ENCODE measurements around the gene ANG.
A peak's percentile ranks its signal among the peaks of the same experiment; 100 is the strongest.

The ANG gene

DNA sequence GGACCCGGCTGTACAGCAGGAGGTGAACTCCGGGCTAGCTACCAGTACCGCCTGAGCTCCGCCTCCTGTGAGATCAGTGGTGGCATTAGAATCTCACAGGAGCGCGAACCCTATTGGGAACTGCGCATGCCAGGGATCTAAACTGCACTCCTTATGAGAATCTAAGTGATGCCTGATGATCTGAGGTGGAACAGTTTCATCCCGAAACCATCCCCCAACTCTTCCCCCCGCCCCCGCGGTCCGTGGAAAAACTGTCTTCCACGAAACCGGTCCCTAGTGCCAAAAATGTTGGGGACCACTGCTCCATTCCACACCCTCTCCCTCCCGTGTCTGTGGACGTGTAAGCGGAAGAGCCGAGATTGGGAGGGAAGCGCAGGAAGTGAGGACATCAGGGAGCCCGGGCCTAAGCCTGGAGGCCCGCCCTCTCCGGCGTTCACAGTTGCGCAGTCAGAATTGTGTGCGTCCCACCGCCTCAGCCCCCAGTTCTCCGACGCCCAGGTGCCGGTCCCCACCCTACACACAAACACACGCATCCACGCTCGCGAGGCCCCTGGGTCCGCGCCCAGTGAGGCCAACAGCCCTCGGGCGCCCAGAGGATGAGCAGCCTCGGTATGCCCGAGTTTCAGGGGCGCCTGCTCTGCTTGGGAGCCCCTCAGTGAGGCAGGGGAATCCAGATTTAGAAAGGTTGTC is 6.0 kb upstream of the ANG start:
- H3K9me3 Mint-ChIP-seq = no peaks in the 10 kb centered on the region
- H3K36me3 Mint-ChIP-seq = no peaks in the 10 kb centered on the region
- ATAC-seq (ENCODE audit: low read depth) (peak; percentile 31), DNase-seq (ENCODE audit: low spot score in 2 of 2) (peak; percentile 43 to 56)
- H3K27ac Mint-ChIP-seq = no peak overlapping the region
- peaks cover 26% of the 10 kb centered on the region for H3K4me1 Mint-ChIP-seq
- H3K27me3 Mint-ChIP-seq = no peaks in the 10 kb centered on the region
- no peak overlapping the region for H3K4me3 Mint-ChIP-seq

DNA sequence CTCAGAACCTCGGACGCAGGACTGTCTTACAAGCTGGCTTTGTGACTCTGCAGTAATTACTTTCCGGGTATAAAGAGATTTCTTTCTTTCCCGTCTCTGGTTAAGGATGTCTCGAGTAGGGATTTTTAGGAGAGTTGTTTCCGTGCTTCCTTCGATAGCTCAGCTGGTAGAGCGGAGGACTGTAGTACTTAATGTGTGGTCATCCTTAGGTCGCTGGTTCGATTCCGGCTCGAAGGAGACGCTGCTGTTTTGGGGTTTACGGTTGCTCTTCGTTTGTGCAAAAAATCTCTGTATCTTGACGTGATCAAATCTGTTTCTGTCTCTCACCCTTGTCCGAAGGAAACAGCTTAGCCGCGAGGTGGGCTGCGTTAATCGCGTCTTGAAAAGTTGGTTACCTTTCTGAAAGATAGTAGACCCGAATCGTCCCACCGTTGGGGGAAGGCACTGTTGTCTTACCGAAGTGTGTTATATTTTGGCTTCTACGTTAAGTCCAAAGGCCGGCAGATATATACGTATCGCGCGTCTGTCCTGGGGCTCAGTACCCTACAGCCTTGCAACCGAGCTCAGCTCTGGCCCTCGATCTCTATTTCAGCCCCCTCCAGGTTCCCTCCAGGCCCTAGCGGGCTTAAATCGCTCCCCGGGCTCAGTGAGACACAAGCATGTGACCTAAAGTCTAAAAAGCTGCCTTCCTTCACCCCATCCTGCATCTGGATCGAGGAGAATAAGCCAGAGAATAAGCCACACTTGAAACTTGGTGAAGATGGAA is 5.3 kb upstream of the ANG start:
- Mint-ChIP-seq H3K27me3 (no peaks in the 10 kb centered on the region), H3K4me3 (no peak overlapping the region), H3K9me3 (no peaks in the 10 kb centered on the region), H3K27ac (no peak overlapping the region), H3K4me1 (peaks cover 26% of the 10 kb centered on the region), H3K36me3 (no peaks in the 10 kb centered on the region)
- DNase-seq (ENCODE audit: low spot score in 2 of 2) (peak; percentile 63 to 68), ATAC-seq (ENCODE audit: low read depth) (peak; percentile 37)

DNA sequence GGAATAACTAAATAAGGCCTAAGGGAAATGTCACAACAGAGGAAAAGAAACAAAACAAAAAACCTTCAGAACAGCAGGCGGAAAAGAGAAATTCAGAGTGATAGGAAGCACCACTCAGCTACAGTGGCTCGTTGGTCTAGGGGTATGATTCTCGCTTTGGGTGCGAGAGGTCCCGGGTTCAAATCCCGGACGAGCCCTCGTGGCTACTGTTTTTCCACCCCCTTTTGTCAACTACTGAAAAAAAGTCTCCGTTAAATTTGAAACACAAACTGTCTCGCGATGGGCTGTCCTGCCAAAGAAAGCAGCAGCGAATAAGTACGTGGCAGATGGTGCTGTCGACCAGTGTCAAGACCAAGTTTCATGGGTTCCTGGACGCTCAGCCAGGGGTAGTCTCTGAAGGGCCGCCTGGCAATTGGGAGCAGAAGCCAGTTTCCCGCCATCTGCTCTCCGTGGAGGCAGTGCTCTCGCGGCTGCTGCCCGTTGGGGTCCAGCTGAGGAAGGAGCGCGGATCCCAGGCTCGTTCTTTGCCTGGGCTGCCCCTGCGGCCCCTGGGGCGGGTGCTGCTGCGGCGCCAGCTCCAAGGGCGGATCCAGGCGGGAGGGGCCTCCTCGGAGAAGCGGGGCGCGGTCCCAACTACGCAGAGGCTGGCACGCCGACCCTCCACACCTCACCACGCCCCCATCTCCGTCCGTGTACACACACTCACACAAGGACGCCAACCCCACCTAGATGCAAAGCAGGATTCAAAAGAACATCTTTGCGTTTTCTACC is 4.5 kb upstream of the ANG start, which contains the start of gene RNASE4:
Gene RNASE4, plus strand, starts transcription at position 670 of the 771 bp plus-strand sequence. CDS start 14,812 bp downstream, outside the sequence.
- no peaks in the 10 kb centered on the region for H3K9me3 Mint-ChIP-seq
- peak; percentile 80 to 82 for DNase-seq (ENCODE audit: low spot score in 2 of 2)
- no peaks in the 10 kb centered on the region for H3K27me3 Mint-ChIP-seq
- H3K27ac Mint-ChIP-seq = no peak within 1 kb of the TSS
- H3K36me3 Mint-ChIP-seq = no peaks in the 10 kb centered on the region
- H3K4me1 Mint-ChIP-seq = peaks cover 26% of the 10 kb centered on the region
- no peak within 1 kb of the TSS for H3K4me3 Mint-ChIP-seq
- peak; percentile 34 for ATAC-seq (ENCODE audit: low read depth)

DNA sequence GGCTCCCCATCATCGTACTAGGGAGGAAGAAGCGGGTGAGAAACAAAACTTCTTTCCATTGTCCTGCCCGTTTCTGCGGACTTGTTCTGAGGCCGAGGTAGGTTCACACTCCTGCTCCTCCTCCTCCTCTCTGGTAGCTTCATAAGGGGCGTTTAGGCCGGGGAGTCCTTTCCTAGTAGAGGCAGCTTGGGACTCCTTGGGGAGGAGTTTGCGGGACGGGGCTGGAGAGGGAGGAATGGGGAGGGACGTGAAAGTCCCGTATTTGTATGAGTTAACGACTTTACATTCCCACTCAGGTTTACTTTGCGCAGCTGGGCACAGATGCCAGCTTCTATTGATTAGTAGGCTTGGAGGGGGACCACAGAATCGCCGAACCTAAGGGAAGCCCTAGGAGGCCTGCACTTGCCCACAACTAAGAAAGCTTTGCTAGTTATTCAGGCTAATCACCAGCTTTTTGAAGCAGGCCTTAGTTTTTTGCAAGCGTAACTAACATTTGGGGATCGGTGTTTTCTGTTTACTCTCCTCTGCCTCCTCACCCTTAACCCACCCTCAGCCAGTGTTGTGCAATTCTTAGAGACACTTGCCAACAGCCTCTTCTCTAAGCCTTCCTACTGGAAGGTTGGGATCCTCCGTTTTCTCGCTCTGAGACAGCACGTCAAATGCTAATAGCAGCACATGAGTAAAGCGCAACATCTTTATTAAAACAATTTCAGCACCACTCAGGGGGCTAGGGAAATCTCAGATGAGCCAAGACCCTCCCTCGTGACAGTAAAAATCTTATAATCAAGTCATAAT is 3.7 kb upstream of the ANG start:
- no peaks in the 10 kb centered on the region for H3K9me3 Mint-ChIP-seq
- no peak for ATAC-seq (ENCODE audit: low read depth)
- H3K27ac Mint-ChIP-seq = no peak overlapping the region
- no peak overlapping the region for H3K4me3 Mint-ChIP-seq
- no peaks in the 10 kb centered on the region for H3K36me3 Mint-ChIP-seq
- no peaks in the 10 kb centered on the region for H3K27me3 Mint-ChIP-seq
- H3K4me1 Mint-ChIP-seq = peaks cover 26% of the 10 kb centered on the region
- DNase-seq (ENCODE audit: low spot score in 2 of 2) = no peak

DNA sequence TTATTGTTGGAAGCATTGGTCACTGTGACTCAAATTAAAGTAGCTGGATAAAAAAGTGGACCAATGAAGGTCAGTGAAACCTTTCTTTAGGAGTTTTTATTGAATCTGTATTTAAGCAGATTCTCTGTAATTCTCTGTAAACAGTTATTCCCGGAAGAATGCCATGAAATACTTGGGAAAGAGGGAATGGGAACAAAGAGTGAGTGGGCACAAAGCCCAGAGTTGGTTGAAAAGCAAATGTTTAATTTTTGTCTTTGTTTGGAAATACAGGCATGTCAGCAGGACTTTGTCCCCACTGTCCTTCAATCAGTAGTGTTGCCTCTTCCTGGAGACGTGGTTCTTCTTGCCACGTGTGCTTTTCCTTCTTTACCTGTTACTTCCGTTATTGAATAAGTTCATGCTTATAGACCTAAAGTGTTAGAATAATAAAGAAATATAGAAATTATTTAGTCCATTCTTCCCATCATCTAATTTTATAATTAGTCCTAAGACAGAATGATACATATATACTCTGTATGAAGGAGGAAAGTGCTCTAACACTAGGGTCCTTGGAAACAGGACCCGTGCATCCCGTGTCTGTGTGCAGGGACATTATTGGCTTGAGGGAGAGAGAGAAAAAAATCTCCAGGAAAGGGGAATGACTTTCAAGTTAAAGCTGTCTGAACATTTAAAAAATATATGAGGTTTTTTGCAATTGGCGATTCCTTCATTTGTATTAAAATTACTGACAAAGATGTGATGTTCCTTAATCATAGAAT is 2.0 kb upstream of the ANG start:
- H3K36me3 Mint-ChIP-seq = no peaks in the 10 kb centered on the region

DNA sequence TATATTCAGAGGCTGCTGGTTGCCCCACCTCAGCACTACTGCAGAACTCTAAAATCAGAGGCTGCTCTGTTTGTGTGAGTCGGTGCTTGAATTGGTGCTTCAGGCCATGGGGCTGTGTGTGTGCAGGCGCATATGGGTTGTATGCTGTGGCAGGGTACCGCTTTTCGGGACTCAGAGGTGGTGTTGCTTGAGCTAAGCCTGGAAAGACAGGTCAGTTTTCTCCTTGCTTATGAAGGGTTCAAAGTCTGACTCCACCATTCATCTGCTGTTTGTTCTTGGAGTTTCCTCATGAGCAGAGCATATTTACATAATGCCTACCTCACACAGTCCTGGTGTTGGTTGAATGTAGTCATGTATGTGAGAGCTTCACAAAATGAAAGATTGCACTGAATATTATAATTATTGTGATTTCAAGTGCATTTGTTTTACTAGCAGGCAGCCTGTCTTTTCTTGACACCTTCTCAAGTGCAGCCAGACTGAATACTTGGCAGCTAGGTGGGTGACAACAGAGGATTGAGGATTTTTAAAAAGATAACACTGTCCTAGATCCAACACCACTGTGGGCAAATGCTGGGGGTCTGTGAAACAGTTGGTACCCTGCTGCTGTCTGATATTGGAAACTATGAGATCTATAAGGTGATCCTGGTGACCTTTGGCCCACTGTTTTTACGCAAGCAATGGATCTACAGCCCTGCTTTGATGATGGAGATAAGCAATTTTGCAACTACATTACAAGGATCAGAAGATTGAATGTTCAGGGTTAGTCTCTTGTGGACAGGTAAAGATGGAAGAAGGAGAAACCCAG is 1.0 kb upstream of the ANG start:
- ATAC-seq (ENCODE audit: low read depth) = no peak
- H3K27me3 Mint-ChIP-seq = no peaks in the 10 kb centered on the region
- no peak overlapping the region for H3K4me3 Mint-ChIP-seq

More for the DNA sequence above, 2.0 kb upstream of the ANG start:
- DNase-seq (ENCODE audit: low spot score in 2 of 2) (no peak), ATAC-seq (ENCODE audit: low read depth) (no peak)
- no peak overlapping the region for H3K27ac Mint-ChIP-seq
- no peak overlapping the region for H3K4me3 Mint-ChIP-seq
- peaks cover 15% of the 10 kb centered on the region for H3K4me1 Mint-ChIP-seq
- H3K9me3 Mint-ChIP-seq = no peaks in the 10 kb centered on the region
- no peaks in the 10 kb centered on the region for H3K27me3 Mint-ChIP-seq

DNA sequence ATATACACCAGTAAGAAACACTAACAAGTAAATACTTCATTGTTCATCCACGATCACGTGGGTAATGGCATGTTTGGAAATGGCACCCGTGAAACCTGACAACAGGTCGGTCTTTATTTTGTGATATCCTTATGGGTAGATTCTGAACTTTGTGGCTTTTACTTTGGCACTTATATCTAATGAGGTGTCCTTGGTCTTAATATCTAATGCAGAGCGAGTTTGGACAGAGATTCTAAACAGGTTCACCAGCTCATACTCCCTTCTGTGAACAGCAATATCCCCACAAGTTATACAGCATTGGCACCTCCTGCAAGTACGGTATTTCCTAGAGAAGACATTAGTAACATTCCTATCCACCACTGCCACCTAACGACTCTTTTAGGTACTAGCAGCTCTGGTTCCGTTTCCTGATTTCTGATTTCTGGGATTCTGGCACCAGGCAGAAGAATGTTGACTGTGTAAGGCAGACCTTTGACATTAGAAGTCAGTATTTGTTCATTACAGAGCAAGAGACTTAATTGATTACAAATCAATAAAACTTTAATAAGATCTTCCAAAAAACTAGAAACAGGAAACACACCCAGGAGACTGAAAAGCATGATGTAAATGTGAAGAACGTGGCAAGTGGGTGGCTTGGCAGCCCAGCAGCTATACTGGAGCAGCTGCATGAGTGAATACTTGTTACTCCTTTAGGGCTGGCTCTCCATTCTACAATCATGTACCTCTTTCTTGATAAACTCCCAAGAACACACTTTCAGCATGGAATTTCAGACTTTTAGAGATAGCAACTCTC is 2.5 kb downstream of the ANG start:
- no peak overlapping the region for H3K27ac Mint-ChIP-seq
- no peaks in the 10 kb centered on the region for H3K27me3 Mint-ChIP-seq
- DNase-seq (ENCODE audit: low spot score in 2 of 2) = peak; percentile 40 to 56

More for the DNA sequence above, 1.0 kb upstream of the ANG start:
- no peaks in the 10 kb centered on the region for H3K36me3 Mint-ChIP-seq
- no peaks in the 10 kb centered on the region for H3K9me3 Mint-ChIP-seq
- no peak for DNase-seq (ENCODE audit: low spot score in 2 of 2)
- peaks cover 11% of the 10 kb centered on the region for H3K4me1 Mint-ChIP-seq
- H3K27ac Mint-ChIP-seq = no peak overlapping the region

DNA sequence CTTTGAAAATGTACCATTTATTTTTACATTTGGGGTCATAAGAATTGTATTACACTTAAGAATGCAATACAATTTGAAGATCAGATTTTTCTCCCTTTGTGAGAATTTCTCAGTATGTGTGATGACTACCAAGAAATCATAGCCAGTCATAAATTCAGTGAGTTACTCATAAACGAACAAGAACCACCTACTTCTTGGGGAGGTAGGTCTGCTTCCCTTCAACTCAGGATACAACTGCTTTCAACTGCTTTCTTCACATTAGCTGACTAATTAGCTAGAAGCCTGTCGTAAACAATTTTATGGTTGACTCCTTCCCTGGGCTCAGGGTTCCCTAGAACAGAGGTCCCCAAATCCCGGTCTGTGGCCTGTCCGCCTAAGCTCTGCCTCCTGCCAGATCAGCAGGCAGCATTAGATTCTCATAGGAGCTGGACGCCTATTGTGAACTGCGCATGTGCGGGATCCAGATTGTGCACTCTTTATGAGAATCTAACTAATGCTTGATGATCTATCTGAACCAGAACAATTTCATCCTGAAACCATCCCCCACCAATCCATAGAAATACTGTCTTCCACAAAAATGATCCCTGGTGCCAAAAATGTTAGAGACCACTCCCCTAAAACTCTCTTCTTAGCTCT is 3.7 kb downstream of the ANG start:
- no peaks in the 10 kb centered on the region for H3K9me3 Mint-ChIP-seq
- no peak overlapping the region for H3K27ac Mint-ChIP-seq
- no peaks in the 10 kb centered on the region for H3K27me3 Mint-ChIP-seq
- ATAC-seq (ENCODE audit: low read depth) (no peak), DNase-seq (ENCODE audit: low spot score in 2 of 2) (no peak)
- no peak overlapping the region for H3K4me3 Mint-ChIP-seq
- H3K36me3 Mint-ChIP-seq = no peaks in the 10 kb centered on the region
- H3K4me1 Mint-ChIP-seq = peaks cover 2% of the 10 kb centered on the region

More for the DNA sequence above, 2.5 kb downstream of the ANG start:
- peaks cover 7% of the 10 kb centered on the region for H3K4me1 Mint-ChIP-seq
- H3K4me3 Mint-ChIP-seq = no peak overlapping the region
- no peaks in the 10 kb centered on the region for H3K36me3 Mint-ChIP-seq
- no peaks in the 10 kb centered on the region for H3K9me3 Mint-ChIP-seq
- peak; percentile 94 for ATAC-seq (ENCODE audit: low read depth)

DNA sequence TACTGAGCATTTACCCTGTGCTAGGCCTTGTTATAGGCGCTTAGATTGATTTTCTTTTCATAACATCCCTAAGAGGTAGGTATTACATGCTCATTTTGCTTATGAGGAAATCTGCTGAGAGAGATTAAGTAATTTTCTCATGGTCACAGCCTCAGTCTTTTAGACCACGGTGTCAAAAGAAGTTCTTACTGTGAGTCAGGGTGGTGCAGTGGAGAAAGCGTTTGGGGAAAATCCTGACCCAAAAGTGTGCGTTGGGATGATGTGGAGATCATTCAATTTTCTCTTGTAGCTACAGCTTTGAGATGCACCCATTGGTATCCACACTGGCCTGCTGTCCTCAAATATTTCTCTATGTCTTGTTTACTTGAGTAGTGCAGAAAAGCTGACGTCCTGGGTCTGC is 8.2 kb downstream of the ANG start:
- Mint-ChIP-seq H3K4me1 (peaks cover 10% of the 10 kb centered on the region), H3K36me3 (peaks cover 1% of the 10 kb centered on the region), H3K27ac (no peak overlapping the region), H3K27me3 (no peaks in the 10 kb centered on the region), H3K4me3 (no peak overlapping the region), H3K9me3 (no peaks in the 10 kb centered on the region)
- ATAC-seq (ENCODE audit: low read depth) (no peak), DNase-seq (ENCODE audit: low spot score in 2 of 2) (no peak)

DNA sequence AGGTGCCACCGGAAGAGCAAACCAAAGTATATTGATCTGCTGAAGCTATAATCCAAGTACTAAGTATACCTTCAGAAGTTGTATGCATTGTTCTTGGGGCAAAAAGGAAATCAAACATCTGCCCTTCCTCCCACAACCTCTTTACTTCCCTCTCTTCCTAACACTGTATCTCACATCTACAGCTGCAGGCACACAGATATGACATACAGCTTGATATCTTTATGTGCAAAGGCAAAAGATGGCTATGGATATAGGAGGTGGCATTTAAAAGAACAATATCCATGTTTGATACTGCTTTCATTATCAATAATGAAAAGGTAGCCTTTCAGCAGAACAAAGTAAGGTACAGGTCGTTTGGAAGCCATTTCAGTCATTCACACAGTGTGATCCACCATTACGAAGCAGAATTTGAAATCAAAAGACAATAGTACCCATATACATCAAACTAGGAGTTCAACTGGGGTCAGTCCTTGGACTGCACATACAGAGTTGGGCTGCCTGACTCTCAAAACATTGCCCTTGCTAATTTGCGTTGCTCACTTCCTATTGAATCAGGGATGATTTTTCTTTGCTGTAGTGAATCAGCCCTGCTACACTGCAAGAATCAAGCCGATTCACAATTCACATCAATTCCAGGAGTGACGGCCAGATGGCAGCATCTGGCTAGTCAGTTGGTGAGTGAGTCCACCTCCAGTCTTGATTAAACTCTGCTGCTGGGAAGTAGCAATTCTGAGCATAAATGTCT is 8.9 kb downstream of the ANG start:
- no peaks in the 10 kb centered on the region for H3K9me3 Mint-ChIP-seq
- ATAC-seq (ENCODE audit: low read depth) (peak; percentile 80), DNase-seq (ENCODE audit: low spot score in 2 of 2) (peak; percentile 66 to 73)
- H3K36me3 Mint-ChIP-seq = peaks cover 1% of the 10 kb centered on the region
- peaks cover 10% of the 10 kb centered on the region for H3K4me1 Mint-ChIP-seq
- H3K4me3 Mint-ChIP-seq = no peak overlapping the region
- H3K27me3 Mint-ChIP-seq = no peaks in the 10 kb centered on the region
- no peak overlapping the region for H3K27ac Mint-ChIP-seq

DNA sequence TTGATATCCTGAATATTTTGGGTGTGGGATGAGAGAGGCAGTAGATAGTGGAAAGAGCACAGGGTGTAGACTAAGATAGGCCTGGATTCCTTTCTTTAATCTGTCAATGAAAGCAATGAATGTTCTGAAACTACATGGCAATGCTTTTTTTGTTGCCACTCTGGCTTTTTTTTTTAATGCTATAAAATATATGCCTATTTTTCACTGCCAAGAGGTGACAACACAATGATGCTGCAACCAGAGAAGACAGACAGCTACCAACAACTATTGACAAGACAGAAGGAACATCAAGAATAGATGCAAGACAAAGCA is 9.4 kb downstream of the ANG start:
- H3K27me3 Mint-ChIP-seq = no peaks in the 10 kb centered on the region
- H3K4me1 Mint-ChIP-seq = peaks cover 10% of the 10 kb centered on the region
- H3K4me3 Mint-ChIP-seq = no peak overlapping the region
- H3K9me3 Mint-ChIP-seq = no peaks in the 10 kb centered on the region
- no peak for ATAC-seq (ENCODE audit: low read depth)
- H3K36me3 Mint-ChIP-seq = peaks cover 1% of the 10 kb centered on the region
- H3K27ac Mint-ChIP-seq = no peak overlapping the region
- DNase-seq (ENCODE audit: low spot score in 2 of 2) = no peak

All from memory B cell (primary cell).